SU-DHL-6 (cell line): ENCODE results near the gene SACS.

Experiments used
- EZH2phosphoT487 ChIP-seq: fragments of 200-600 bp; sonication (generic), shearing (Covaris generic); conservative IDR thresholded peaks from 2 replicates; pipeline ENCODE4 v1.6.1; 2018; ENCODE audit warnings: mild to moderate bottlenecking, antibody characterized with exemption, low read length, moderate library complexity, mixed read lengths
- TF ChIP-seq, protein P1 (sequence below): fragments of 200-600 bp; sonication (generic); IDR thresholded peaks from one replicate; pipeline ENCODE4 v1.5.1; 2017; ENCODE audit warnings: antibody characterized with exemption, mild to moderate bottlenecking, low read length, moderate library complexity; ENCODE audit not compliant: insufficient read depth, poor library complexity, severe bottlenecking

DNA sequence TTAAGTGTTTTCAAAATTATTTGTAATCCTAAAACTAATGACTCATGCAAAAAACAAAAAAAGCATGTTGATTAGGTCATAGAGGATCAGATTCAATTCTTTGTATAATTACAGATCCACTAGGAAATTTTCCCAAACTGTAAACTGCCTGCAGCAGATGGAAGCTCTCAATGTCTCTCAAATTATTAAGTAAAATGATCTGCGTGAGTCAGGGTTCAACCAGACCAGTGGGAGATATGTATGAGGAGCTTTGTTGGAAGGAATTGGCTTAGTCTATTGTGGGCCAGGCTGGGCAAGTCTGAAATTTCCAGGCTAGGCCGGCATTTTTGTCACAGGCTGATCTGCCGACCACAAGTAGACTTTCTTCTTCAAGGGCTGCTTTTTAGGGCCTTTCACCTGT, 14.4 kb upstream of the SACS start:
- TF ChIP-seq, protein P1, sequence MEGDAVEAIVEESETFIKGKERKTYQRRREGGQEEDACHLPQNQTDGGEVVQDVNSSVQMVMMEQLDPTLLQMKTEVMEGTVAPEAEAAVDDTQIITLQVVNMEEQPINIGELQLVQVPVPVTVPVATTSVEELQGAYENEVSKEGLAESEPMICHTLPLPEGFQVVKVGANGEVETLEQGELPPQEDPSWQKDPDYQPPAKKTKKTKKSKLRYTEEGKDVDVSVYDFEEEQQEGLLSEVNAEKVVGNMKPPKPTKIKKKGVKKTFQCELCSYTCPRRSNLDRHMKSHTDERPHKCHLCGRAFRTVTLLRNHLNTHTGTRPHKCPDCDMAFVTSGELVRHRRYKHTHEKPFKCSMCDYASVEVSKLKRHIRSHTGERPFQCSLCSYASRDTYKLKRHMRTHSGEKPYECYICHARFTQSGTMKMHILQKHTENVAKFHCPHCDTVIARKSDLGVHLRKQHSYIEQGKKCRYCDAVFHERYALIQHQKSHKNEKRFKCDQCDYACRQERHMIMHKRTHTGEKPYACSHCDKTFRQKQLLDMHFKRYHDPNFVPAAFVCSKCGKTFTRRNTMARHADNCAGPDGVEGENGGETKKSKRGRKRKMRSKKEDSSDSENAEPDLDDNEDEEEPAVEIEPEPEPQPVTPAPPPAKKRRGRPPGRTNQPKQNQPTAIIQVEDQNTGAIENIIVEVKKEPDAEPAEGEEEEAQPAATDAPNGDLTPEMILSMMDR: no peak
- no peak for TF ChIP-seq EZH2phosphoT487
